Osteocyte (in vitro differentiated cells): ENCODE measurements around the gene SPPL3. TPM values are rescaled to one million over a fixed set of nuclear protein-coding genes. Genes with fewer than 3 reads are reported as not detected.
"Not testable (repeated sequence)": the region's sequence is repeated elsewhere in the genome, so short reads cannot be mapped to it uniquely, and the experiment has no call there.

ENCODE experiments used
- DNase-seq: peaks from one replicate; pipeline ENCODE4 v3.0.0; 2021; ENCODE audit warnings: mixed read lengths; ENCODE audit not compliant: unreplicated experiment; ENCODE audit errors: extremely low spot score
- H3K27ac Mint-ChIP-seq: one replicate; pipeline ENCODE4 v1.8.0; 2021; ENCODE audit warnings: mild to moderate bottlenecking, mixed read lengths; ENCODE audit not compliant: unreplicated experiment
- H3K27me3 Mint-ChIP-seq: one replicate; pipeline ENCODE4 v1.8.0; 2021; ENCODE audit warnings: mixed read lengths; ENCODE audit not compliant: unreplicated experiment
- H3K36me3 Mint-ChIP-seq: one replicate; pipeline ENCODE4 v1.8.0; 2021; ENCODE audit warnings: mixed read lengths; ENCODE audit not compliant: unreplicated experiment
- H3K4me1 Mint-ChIP-seq: one replicate; pipeline ENCODE4 v1.8.0; 2021; ENCODE audit warnings: mixed read lengths; ENCODE audit not compliant: unreplicated experiment
- H3K4me3 Mint-ChIP-seq: one replicate; pipeline ENCODE4 v1.8.0; 2021; ENCODE audit warnings: mild to moderate bottlenecking, moderate library complexity, mixed read lengths; ENCODE audit not compliant: unreplicated experiment
- H3K9me3 Mint-ChIP-seq: one replicate; pipeline ENCODE4 v1.8.0; 2021; ENCODE audit warnings: mixed read lengths; ENCODE audit not compliant: unreplicated experiment
- CTCF ChIP-seq: fragments of 200-600 bp; sonication (generic); IDR thresholded peaks from 2 replicates; pipeline ENCODE4 v1.5.0; 2021; ENCODE audit warnings: antibody characterized with exemption, mild to moderate bottlenecking, moderate library complexity
- long read RNA-seq: library from polyadenylated mRNA; unstranded; transcript quantifications from one replicate; pipeline ENCODE4 v2.0.0, GENCODE V29; 2021
- total RNA-seq: library from RNA; stranded (reverse); gene quantifications from 2 replicates; pipeline ENCODE4 v1.2.1, GENCODE V29; 2021

The SPPL3 gene
- 61.7 and 70.3 TPM in 2 replicates for total RNA-seq
- long read RNA-seq, full-length matches to known transcripts: 8 of 36 reads
- long read RNA-seq, partial matches to known transcripts: 21 of 36 reads
- long read RNA-seq, other reads (novel, unspliced or antisense): 7 of 36 reads

- Mint-ChIP-seq H3K36me3 (peaks cover 3% of the 10 kb centered on the region), H3K27me3 (no peaks in the 10 kb centered on the region), H3K9me3 (no peaks in the 10 kb centered on the region), H3K4me1 (peaks cover 27% of the 10 kb centered on the region), H3K4me3 (peak within 1 kb of the TSS; percentile 99), H3K27ac (peak within 1 kb of the TSS; percentile 88)
- TF ChIP-seq CTCF: peak; percentile 11
- DNase-seq: peak; percentile 96
These were observed at the start of gene SPPL3 for GRCh38 chr12:120904197-120904773. Gene SPPL3, minus strand, starts transcription at chr12:120904358. Its CDS starts 491 bp downstream, at chr12:120903867.

- Mint-ChIP-seq H3K4me3 (no peak overlapping the region), H3K27ac (no peak overlapping the region), H3K27me3 (peaks cover 3% of the 10 kb centered on the region), H3K4me1 (no peaks in the 10 kb centered on the region), H3K36me3 (no peaks in the 10 kb centered on the region), H3K9me3 (no peaks in the 10 kb centered on the region)
- no peak for TF ChIP-seq CTCF
- no peak for DNase-seq
These were observed 46.6 kb upstream of the SPPL3 start for GRCh38 chr12:120950807-120951206.

GRCh38 chr12:120950260-120950799 is 46.2 kb upstream of the SPPL3 start:
- not testable (repeated sequence) for H3K27ac Mint-ChIP-seq, H3K4me1 Mint-ChIP-seq, H3K4me3 Mint-ChIP-seq, H3K27me3 Mint-ChIP-seq, DNase-seq, H3K9me3 Mint-ChIP-seq, H3K36me3 Mint-ChIP-seq

GRCh38 chr12:120945516-120945915 is 41.4 kb upstream of the SPPL3 start:
- H3K36me3 Mint-ChIP-seq, H3K4me3 Mint-ChIP-seq, DNase-seq, H3K9me3 Mint-ChIP-seq, H3K4me1 Mint-ChIP-seq, H3K27me3 Mint-ChIP-seq, H3K27ac Mint-ChIP-seq: not testable (repeated sequence)

- no peak overlapping the region for H3K4me3 Mint-ChIP-seq
- H3K27ac Mint-ChIP-seq: no peak overlapping the region
- no peaks in the 10 kb centered on the region for H3K9me3 Mint-ChIP-seq
- DNase-seq: no peak
- no peaks in the 10 kb centered on the region for H3K4me1 Mint-ChIP-seq
- peak; percentile 71 for TF ChIP-seq CTCF
- H3K36me3 Mint-ChIP-seq: no peaks in the 10 kb centered on the region
- H3K27me3 Mint-ChIP-seq: peaks cover 7% of the 10 kb centered on the region
These were observed 40.6 kb upstream of the SPPL3 start for GRCh38 chr12:120944645-120945217.

- Mint-ChIP-seq H3K27ac (no peak overlapping the region), H3K9me3 (no peaks in the 10 kb centered on the region), H3K4me1 (no peaks in the 10 kb centered on the region), H3K36me3 (no peaks in the 10 kb centered on the region), H3K27me3 (peaks cover 10% of the 10 kb centered on the region), H3K4me3 (no peak overlapping the region)
- TF ChIP-seq CTCF: no peak
- DNase-seq: no peak
These were observed 39.3 kb upstream of the SPPL3 start for GRCh38 chr12:120943482-120943881.
